Urothelium cell line (cell line): ENCODE data around the gene SLC26A2.

Experiments
- DNase-seq: peaks from one replicate; pipeline ENCODE4 v3.0.0; 2011; ENCODE audit warnings: low spot score, mixed read lengths
- FAIRE-seq: peaks from 2 replicates; lab custom pipeline; 2011; peaks lifted over from hg19 to GRCh38; lab: Jason Lieb, UNC

Gene SLC26A2

DNA sequence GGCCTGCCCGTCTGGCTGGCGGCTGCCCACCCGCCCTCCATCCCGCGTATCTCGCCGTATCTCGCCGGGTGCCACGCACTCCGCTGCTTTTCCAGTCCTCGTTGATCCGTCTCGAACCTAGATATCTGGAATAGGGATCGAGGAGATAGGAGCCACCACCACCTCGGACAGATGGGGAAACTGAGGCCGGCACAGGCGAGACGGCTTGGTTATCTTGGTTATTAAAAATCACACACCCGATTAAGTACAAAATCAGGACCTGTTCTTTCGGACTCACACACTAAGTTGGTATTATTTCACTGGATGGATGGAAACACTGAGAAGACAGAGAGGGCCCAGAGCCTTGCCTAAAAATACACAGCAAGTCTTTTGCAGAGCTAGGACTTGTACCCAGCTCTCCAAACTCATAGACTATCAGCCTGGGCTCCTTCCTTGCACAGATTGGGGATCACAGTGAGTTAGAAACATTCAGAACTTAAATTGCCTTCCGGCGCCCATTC is 678 bp downstream of the SLC26A2 start:
- DNase-seq (no peak), FAIRE-seq (no peak)

DNA sequence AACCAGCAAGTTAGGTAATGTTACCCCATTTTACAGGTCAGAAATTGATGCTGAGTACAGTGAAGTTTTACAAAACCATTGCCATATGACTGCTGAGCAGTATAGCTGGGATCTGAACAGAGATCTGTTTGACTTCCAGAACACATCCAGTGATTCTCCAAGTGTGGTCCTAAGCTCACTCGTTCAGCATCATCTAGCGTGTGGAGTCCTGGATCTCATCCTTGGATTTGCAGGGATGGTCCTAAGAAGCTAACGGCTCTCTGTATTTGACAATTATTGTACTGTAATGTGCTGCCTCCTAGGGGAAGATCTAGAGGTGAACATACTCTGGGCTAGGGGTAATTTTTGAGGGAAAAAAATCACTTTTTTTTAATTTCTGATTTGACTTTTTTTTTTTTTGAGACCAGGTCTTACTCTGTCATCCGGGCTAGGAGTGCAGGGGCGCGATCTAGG is 1.4 kb downstream of the SLC26A2 start:
- FAIRE-seq (no peak), DNase-seq (peak; percentile 54)

DNA sequence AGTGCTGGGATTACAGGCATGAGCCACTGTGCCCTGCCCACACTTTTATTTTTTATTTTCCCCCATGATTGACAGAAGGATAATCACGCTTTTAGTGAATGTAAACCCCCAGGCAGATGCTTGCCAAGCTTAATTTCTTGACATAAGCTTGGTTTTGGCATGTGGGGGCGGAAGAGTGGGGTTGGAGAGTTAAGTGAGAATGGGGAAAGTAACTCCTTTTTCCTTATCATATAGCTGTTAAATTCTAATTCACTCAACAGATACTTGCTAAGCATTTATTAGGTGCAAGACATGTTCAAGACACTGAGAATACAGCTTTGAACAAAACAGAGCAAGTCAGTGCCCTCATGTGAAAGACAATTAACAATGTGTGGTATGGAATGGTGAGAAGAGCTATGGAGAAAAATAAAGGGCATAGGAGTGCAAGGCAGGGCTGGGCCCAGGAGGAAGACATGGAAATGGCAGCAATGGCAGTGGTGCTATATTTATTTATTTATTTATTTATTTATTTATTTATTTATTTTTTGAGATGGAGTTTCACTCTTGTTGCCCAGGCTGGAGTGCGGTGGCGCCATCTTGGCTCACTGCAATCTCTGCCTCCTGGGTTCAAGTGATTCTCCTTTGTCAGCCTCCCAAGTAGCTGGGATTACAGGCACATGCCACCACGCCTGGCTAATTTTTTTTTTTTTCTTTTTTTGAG is 2.2 kb downstream of the SLC26A2 start:
- FAIRE-seq (no peak), DNase-seq (no peak)

DNA sequence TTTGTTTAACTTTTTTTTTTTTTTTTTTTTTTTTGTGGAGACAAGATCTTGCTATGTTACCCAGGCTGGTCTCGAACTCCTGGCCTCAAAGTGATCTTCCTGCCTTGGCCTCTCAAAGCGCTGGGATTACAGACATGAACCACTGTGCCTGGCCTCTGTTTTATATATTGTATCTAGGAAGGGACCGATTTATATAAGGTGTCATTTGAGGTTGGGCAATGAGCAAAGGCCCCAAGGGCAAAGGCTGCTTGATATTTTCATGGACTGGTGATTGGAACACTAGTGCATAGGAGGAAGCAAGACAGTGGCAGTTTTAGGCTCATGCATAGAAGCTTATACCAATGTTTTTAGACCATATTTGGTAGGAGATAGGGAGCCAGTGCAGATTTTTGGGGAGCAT is 3.2 kb downstream of the SLC26A2 start:
- no peak for DNase-seq
- FAIRE-seq: no peak

DNA sequence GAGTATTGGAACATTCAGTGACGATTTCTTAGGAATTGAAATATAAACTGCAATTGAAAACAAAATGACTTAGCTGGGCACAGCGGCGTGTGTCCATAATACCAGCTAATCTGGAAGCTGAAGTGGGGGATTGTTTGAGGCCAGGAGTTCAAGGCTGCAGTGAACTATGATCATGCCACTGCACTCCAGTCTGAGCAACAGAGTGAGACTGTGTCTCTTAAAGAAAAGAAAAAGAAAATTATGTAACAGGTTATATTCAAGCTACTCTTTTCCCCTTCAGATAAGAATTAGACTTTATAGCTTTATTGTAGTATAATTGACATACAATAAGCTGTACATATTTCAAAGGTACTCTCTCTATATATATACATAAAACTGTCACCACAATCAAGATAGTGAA is 6.4 kb downstream of the SLC26A2 start:
- no peak for DNase-seq
- FAIRE-seq: no peak

DNA sequence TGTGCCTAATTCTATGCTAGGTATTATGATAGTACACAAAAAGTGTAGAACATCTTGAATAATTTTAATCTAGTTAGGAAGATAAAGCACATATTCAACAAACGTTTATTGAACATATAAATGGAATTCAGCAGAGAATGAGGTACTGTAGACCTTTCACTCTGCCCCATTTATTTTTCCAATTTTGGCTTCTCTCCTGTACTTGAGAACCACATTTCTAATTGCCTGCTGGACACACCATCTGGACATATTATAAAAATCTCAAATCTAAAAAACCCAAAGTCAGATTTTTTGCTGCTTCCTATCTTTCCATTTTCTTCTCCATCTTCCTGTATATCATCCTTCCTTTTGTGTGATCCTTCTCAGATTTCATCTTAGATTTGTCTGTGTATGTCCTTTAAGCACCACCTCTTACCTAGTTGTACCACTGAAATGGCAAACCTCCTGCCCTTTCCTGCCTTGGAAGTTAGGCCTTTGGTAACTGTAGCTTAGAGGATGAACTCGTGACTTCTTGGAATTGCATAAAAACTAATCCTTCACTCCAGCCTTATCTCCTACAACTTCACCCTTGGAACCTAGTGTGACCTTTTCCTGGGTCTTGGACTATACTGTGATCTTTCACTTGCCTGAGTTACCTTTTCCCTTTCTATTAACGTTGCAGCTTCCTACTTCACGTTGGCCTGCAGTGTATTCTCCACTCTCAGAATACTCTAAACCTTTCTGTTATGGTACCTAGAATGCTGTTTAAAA is 8.8 kb downstream of the SLC26A2 start:
- no peak for FAIRE-seq
- DNase-seq: no peak

DNA sequence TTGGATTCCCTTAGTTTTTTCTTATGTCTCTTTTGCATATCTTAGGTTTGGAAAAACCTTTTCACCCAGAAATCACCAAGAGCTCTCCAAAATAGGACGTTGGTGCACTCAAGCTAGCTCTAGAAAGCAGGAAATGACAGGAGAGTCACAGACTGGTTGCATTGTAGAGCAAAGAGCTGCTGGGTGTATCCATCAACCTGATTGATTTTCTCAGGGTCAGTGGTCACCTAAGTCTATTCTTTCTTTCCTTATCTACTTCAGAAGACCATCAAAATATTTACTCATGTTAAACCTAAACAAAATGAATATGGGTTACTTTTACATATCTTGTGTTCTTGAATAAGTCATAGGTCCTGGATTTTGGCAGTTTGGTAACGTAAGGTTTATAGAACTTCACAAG is 14.9 kb downstream of the SLC26A2 start:
- DNase-seq: no peak
- FAIRE-seq: no peak

DNA sequence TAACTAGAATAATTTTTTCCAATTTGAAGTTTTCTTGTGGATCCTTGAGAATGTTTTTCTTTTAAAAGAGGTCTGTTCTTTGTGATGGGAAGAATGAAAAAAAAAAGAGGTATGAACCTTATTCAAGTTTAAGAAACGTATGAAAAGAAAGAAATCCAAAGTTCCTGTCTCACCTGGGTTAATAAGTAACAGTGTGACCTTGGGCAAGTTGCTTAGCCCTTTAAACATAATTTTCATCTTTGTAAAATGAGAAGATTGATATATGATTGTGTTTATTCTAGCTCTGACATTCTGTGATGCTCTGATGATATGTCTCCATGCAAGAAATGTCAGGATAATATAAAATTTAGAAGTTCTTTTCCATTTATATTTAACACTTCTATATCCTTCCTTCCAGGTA is 19.3 kb downstream of the SLC26A2 start:
- FAIRE-seq (no peak), DNase-seq (no peak)

DNA sequence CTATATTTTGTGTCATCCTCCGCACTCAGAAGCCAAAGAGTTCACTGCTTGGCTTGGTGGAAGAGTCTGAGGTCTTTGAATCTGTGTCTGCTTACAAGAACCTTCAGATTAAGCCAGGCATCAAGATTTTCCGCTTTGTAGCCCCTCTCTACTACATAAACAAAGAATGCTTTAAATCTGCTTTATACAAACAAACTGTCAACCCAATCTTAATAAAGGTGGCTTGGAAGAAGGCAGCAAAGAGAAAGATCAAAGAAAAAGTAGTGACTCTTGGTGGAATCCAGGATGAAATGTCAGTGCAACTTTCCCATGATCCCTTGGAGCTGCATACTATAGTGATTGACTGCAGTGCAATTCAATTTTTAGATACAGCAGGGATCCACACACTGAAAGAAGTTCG is 20.6 kb downstream of the SLC26A2 start:
- no peak for FAIRE-seq
- no peak for DNase-seq

DNA sequence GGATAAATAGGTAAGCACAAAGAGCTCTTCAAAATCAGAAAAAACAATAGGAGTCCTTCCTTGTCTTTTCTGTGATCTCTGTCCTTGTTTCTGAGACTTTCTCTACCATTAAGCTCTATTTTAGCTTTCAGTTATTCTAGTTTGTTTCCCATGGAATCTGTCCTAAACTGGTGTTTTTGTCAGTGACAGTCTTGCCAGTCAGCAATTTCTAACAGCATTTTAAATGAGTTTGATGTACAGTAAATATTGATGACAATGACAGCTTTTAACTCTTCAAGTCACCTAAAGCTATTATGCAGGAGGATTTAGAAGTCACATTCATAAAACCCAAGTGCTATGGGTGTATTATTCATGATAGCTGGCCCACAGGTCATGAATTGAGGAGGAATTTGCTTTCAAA is 21.9 kb downstream of the SLC26A2 start:
- DNase-seq (no peak), FAIRE-seq (no peak)

DNA sequence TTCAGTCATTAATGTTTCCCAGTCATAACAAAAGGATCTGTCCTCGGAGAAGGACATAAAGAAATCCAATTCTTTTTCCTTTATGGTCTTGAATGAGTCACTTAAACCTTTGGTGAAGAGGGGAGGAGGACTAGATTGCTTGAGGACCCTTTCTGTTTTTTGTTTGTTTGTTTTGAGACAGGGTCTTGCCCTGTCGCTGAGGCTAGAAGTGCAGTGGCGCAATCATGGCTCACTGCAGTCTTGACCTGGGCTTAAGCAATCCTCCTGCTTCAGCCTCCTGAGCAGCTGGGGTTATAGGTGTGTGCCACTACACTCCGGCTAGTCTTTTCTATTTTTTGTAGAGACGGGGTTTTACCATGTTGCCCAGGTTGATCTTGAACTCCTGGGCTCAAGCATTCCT is 27.6 kb downstream of the SLC26A2 start:
- DNase-seq (no peak), FAIRE-seq (no peak)

DNA sequence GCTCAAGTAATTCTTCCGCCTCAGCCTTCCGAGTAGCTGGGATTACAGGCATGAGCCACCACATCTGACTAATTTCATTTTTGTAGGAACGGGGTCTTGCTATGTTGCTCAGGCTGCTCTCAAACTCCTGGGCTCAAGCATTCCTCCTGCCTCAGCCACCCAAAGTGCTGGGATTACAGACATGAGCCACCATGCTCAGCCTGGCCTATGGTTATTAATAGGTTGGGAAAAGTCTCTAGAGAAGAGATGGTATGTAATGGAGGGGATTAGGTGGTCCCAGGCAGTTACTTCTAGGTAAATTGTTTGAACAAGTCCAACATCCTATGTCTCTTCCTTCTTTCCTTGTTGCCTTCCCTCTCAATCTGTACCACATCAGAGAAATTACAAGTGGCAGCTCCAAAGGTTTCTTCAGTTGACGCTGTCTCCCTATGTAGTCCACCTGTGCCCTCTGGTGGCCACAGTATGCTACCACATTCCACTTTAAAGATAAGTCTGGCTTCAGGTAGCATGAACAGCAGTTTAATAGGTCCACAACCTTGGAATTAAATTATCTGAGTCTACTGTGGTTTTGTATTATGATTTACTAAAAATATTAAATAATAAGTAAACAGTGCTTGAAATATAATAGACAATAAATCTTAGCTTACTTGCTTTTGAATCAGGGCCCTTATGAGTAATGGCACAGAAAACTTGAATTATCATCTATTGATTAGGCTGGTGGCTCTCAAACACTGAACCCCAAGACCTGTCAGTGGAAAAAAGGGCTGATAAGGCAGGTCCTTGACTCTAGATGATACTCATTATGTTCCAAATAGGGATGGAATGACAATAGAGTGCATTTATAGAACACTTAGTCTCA is 30.2 kb downstream of the SLC26A2 start:
- FAIRE-seq: peak; percentile 82

DNA sequence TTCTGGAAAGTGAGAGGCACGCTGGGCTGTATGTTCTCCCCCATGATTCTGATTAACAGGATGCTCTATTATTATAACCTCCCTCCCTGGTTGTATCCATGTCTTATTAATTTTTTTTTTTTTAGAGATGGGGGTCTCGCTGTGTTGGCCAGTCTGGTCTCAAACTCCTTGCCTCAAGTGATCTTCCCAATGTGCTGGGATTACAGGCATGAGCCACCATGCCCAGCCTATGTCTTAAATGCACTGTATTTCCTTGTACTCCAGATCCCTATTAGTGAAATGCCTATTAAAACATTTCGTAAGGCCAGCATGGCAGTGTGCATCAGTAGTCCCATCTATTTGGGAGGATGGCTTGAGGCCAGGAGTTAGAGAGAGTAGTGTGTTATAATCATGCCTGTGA is 32.9 kb downstream of the SLC26A2 start:
- DNase-seq (no peak), FAIRE-seq (no peak)

More for the DNA sequence above, 30.2 kb downstream of the SLC26A2 start:
- peak; percentile 70 for DNase-seq

DNA sequence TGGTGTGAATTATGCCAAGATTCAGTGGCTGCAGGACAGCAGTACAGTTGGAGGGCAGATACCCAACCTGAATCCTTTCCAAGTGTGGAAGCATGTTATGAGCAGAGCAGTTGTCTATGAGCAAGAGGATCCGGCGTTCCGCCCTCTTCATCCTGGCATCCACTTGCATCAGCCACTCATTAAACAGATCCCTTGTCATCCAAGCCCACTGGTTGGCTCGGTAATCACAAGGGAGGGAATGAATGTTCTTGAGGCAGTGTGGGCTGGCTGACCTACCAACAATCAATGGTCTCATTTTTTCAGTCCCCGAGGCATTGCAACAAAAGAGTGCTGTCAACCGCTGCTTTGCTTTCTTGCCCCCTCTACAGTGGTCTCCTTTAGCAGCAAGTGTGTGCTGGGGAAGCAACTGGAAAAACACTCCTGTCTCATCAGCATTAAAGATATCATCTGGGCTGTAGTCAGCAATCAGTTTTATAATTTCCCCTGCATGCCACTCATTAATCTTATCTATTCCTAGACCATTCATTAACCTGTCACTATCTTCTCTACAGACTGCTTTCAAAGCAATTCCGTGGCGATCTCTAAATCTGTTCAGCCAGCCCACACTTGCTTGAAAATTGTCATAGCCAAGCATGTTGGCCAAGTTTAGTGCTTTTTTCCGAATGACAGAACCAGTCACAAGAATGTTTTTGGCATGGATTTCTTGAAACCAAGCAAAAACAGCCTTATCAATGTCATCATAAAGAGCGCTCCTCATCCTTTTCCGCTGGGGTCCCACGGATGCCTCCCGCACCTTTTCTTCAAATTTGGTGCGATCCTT is 35.0 kb downstream of the SLC26A2 start:
- no peak for FAIRE-seq

DNA sequence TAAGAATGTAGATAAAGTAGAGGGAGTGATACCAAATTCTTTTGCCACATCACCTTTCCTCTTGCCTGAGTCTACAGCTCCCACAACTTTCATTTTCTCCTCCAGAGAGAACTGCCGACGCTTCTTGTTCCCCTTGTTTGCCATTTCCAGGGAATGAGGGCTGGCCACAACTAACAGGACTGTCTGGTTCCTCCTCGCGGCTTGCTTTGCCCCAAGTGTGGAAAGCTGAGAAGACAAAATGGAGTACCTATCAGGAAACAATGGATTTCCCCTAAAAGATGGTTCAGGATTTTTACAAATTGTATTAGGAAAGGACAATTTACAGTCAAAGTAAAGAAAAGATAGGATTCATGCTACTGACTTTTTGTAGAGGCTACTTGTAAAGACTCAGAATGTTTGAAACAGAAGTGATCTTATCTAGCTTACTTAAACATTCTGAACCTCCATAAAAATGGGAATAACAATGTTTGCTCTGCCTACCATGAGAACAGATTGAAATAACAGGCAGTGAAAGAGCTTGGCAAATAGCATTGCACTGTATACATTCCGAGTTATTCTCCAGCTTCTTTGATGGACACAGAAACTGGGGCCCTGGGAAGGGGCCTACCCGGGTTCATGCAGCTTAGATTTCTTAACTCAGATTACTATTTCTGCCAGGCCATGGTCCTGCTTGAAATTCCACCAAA is 35.8 kb downstream of the SLC26A2 start:
- FAIRE-seq (no peak), DNase-seq (no peak)

More for the DNA sequence above, 35.0 kb downstream of the SLC26A2 start:
- no peak for DNase-seq

DNA sequence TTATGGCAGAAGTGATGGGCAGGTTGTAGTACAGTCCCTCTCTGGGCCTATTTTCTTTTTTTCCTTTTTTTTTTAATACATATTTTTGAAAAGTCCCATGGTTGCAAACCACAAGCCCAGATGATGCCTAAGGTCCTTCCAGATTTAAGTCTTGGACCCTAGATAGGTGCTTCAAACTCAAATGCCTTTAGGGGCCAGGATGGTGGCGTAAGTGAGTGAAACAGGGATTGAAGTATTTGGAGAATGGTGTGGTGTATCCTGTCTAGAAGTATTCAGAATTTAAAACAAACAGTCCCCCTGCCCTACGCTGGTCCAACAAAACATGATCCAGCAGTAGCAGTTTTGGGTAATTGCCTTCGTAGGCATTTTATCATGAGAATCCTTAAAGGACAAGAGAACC is 37.7 kb downstream of the SLC26A2 start:
- DNase-seq: no peak
- FAIRE-seq: no peak

DNA sequence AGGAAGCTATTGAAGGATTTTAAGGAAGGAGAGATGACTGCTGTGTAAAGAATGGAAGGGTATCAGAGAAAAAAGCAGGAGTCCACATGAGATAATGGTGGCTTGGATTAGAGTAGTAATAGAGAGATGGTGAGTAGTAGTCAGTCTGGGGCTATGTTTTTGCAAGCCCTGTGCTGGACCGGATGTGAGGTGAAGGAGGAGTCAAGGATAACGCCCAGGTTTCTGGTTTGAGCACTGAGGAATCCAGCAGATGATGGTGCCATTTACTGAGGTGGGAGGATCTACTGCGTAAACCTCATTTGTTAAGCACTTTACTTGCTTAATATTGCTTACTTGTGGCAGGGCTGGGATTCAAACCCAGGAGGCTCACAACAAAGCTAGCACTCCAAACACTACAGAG is 38.8 kb downstream of the SLC26A2 start:
- FAIRE-seq (no peak), DNase-seq (no peak)

DNA sequence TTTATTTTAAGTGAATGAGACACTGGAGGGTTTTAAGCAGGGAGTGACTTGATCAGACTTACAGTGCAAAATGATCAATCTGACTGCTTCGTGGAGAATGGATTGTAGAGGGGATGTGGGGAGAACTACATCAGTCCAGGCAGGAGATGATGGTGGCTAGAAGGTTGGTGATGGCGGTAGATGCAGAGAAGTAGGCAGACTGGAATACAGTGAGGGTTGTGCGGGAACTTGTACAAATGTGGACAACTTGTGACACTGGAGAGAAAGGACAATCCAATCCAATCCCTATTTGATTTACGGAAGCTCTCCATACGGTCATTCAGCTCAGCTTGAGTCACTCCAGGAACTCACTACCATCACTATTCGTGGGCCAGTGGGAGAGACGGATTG is 39.3 kb downstream of the SLC26A2 start:
- FAIRE-seq (peak; percentile 63), DNase-seq (no peak)

DNA sequence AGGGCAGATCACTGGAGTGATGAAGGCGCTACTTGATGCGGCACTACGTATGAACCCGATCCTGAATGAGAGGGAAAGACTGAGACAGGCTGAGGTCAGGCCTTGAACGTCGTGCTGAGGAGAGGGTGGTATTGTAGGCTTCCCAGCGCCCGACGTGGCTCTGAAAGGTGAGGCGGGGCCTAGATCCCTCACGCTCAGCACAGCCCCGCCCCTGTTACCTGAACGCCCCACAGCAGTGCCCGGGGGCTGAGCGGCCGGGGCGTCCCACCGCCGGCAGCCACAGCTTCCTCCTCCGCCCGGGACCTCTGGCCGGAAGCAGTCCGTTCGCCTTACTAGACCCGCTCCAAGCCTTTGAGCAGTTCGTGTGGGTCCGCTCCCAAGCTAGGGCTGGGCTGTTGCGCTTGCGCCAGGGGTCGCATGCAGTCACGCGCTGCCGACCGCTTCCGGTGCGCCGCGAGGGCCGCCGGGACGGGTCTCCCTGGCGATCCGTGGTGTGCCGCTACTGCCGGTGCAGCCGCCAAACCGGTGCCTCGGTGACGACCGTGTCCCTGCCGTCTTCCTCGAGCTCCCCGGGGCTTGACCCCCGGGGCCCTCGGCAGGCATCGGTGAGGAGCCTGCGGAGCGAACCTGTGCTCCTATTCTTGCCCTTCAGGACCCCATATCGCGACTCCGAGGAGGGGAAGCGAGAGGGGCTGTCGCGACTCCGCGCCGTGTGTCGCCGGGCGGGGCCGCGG is 39.9 kb downstream of the SLC26A2 start, which contains the start of the genes HMGXB3 and TIGD6:
Gene HMGXB3 (plus strand): TSS at position 484 of the 734 bp plus-strand sequence. CDS start 4,114 bp downstream, outside the sequence.
Gene TIGD6 (minus strand): TSS at position 399 of the 734 bp plus-strand sequence. CDS start 4,306 bp downstream, outside the sequence.
- peak; percentile 53 for FAIRE-seq

More for the DNA sequence above, 39.9 kb downstream of the SLC26A2 start, which contains the start of the genes HMGXB3 and TIGD6:
- peak; percentile 96 for DNase-seq
